HepG2 (cell line): ENCODE data around the gene RPL27A. TPM values are rescaled to one million over a fixed set of nuclear protein-coding genes. Genes with fewer than 3 reads are reported as not detected.

Experiments used
- ADNP ChIP-seq: sonication (generic); formaldehyde crosslinking; IDR thresholded peaks from 2 replicates; pipeline ENCODE4 v1.4.0; 2020; ENCODE audit warnings: missing genetic modification reagents
- ARNT ChIP-seq: fragments of 450-650 bp; IDR thresholded peaks from 2 replicates; pipeline ENCODE4 v1.6.1; 2017
- HMGA1 ChIP-seq: sonication (generic); formaldehyde crosslinking; conservative IDR thresholded peaks from 2 replicates; pipeline ENCODE4 v1.4.0; 2020; ENCODE audit warnings: missing genetic modification reagents
- KAT8 ChIP-seq: IDR thresholded peaks from 2 replicates; pipeline ENCODE4 v1.6.1; 2016; ENCODE audit warnings: missing genetic modification reagents, missing compliant biosample characterization
- NFE2 ChIP-seq: sonication (generic); formaldehyde crosslinking; IDR thresholded peaks from 2 replicates; pipeline ENCODE4 v1.4.0; 2020; ENCODE audit warnings: missing genetic modification reagents
- NR2F2 ChIP-seq: IDR thresholded peaks from 2 replicates; pipeline ENCODE4 v1.6.1; 2012; ENCODE audit warnings: low read depth, inconsistent platforms, borderline replicate concordance
- PREB ChIP-seq: sonication (generic); formaldehyde crosslinking; IDR thresholded peaks from 2 replicates; pipeline ENCODE4 v1.4.0; 2020; ENCODE audit warnings: missing genetic modification reagents
- RELA ChIP-seq: sonication (generic); formaldehyde crosslinking; IDR thresholded peaks from 2 replicates; pipeline ENCODE4 v1.4.0; 2020; ENCODE audit warnings: missing genetic modification reagents
- RFXAP ChIP-seq: sonication (generic); formaldehyde crosslinking; IDR thresholded peaks from 2 replicates; pipeline ENCODE4 v1.4.0; 2020; ENCODE audit warnings: missing genetic modification reagents, borderline replicate concordance
- SIX1 ChIP-seq: sonication (generic); formaldehyde crosslinking; IDR thresholded peaks from 2 replicates; pipeline ENCODE4 v1.4.0; 2020; ENCODE audit warnings: missing genetic modification reagents, borderline replicate concordance
- SP1 ChIP-seq, 2 experiments: fragments of 450-650 bp in 1 of 2; sonication (generic) in 1 of 2; formaldehyde crosslinking in 1 of 2; IDR thresholded peaks; 2 replicates each; pipeline versions ENCODE4 v1.4.0 to v1.6.1; 2016 to 2020; ENCODE audit warnings: missing genetic modification reagents in 1 of 2
- SP4 ChIP-seq: sonication (generic); formaldehyde crosslinking; IDR thresholded peaks from 2 replicates; pipeline ENCODE4 v1.8.1; 2023; ENCODE audit warnings: mild to moderate bottlenecking, missing genetic modification reagents
- ZFP41 ChIP-seq: sonication (generic); formaldehyde crosslinking; IDR thresholded peaks from 2 replicates; pipeline ENCODE4 v1.4.0; 2020; ENCODE audit warnings: mild to moderate bottlenecking, missing genetic modification reagents, borderline replicate concordance
- ZFX ChIP-seq: sonication (generic); formaldehyde crosslinking; IDR thresholded peaks from 2 replicates; pipeline ENCODE4 v1.4.0; 2020; ENCODE audit warnings: mild to moderate bottlenecking, low read depth, missing genetic modification reagents, moderate library complexity
- ZNF543 ChIP-seq: sonication (generic); formaldehyde crosslinking; IDR thresholded peaks from 2 replicates; pipeline ENCODE4 v1.4.0; 2020; ENCODE audit warnings: mild to moderate bottlenecking, missing genetic modification reagents
- ZNF7 ChIP-seq: IDR thresholded peaks from 2 replicates; pipeline ENCODE4 v1.6.1; 2016; ENCODE audit warnings: missing biosample characterization, missing genetic modification reagents
- ZNF75D ChIP-seq: sonication (generic); formaldehyde crosslinking; IDR thresholded peaks from 2 replicates; pipeline ENCODE4 v1.8.1; 2023; ENCODE audit warnings: missing genetic modification reagents, mild to moderate bottlenecking, borderline replicate concordance
- polyA plus RNA-seq, 8 experiments: library from polyadenylated mRNA; depleted of rRNA in 3 of 8; stranded (reverse) in 7 of 8; unstranded in 1 of 8; fragments of >200 nt; fragmentation: Illumina TruSeq in 4 of 8; extraction: Trizol in 4 of 8; gene quantifications; 2 replicates each; pipeline versions ENCODE4 v1.2.1 to v1.2.3, GENCODE V29; 2011 to 2016; ENCODE audit warnings: low read depth in 4 of 8, missing spikeins in 1 of 8, mixed read lengths in 1 of 8; ENCODE audit not compliant: insufficient read depth in 1 of 8
- total RNA-seq, 5 experiments: library from RNA; depleted of rRNA; stranded (reverse); fragments of >200 nt; fragmentation: Illumina TruSeq; extraction: Trizol; gene quantifications; 2 replicates each; pipeline ENCODE4 v1.2.3, GENCODE V29; 2016; ENCODE audit warnings: low read depth in 1 of 5
- TF ChIP-seq, protein P1 (sequence below): sonication (generic); formaldehyde crosslinking; IDR thresholded peaks from 2 replicates; pipeline ENCODE4 v1.4.0; 2020; ENCODE audit warnings: missing genetic modification reagents, mild to moderate bottlenecking, borderline replicate concordance
- TF ChIP-seq, protein P2 (sequence below): sonication (generic); formaldehyde crosslinking; IDR thresholded peaks from 2 replicates; pipeline ENCODE4 v1.4.0; 2020; ENCODE audit warnings: missing genetic modification reagents
- TF ChIP-seq, protein P3 (sequence below): sonication (generic); formaldehyde crosslinking; IDR thresholded peaks from 2 replicates; pipeline ENCODE4 v1.5.1; 2020; ENCODE audit warnings: mild to moderate bottlenecking, missing genetic modification reagents, moderate library complexity
- TF ChIP-seq, protein P4 (sequence below): IDR thresholded peaks from 2 replicates; pipeline ENCODE4 v1.6.1; 2016; ENCODE audit warnings: missing biosample characterization, missing genetic modification reagents, low read depth
- TF ChIP-seq, protein P5 (sequence below): sonication (generic); formaldehyde crosslinking; IDR thresholded peaks from 2 replicates; pipeline ENCODE4 v1.8.1; 2023; ENCODE audit warnings: mild to moderate bottlenecking, missing genetic modification reagents

RPL27A gene
- total and polyA plus RNA-seq, 2 of the 13 experiments (the other 11 are each of a cell fraction or from before 2014, with no cell fraction given): 1,531 to 2,153 TPM

GRCh38 chr11:8717544-8717875 lies 34.9 kb downstream of the RPL27A start (continued):
- TF ChIP-seq ZFP41 (CRISPR knock-in tag) (no peak), ZFX (CRISPR knock-in tag) (peak; percentile 66), SP4 (CRISPR knock-in tag) (no peak), ZNF7 (CRISPR knock-in tag) (no peak), NFE2 (CRISPR knock-in tag) (no peak), RFXAP (CRISPR knock-in tag) (no peak), SP1 (IDR thresholded peaks at IDR 0.05) (no peak), SP1 (CRISPR knock-in tag; IDR thresholded peaks at IDR 0.05) (peak; percentile 23; the same call in 1 of the 2 replicates), ZNF75D (CRISPR knock-in tag) (no peak), SIX1 (CRISPR knock-in tag) (no peak), ADNP (CRISPR knock-in tag) (no peak), NR2F2 (no peak), ZNF543 (CRISPR knock-in tag) (no peak), PREB (CRISPR knock-in tag) (no peak), RELA (CRISPR knock-in tag) (0 out of 2 replicates have a peak, but pooled peaks have one; percentile 16), ARNT (no peak), HMGA1 (no peak), KAT8 (CRISPR knock-in tag) (no peak)
- TF ChIP-seq, protein P1, sequence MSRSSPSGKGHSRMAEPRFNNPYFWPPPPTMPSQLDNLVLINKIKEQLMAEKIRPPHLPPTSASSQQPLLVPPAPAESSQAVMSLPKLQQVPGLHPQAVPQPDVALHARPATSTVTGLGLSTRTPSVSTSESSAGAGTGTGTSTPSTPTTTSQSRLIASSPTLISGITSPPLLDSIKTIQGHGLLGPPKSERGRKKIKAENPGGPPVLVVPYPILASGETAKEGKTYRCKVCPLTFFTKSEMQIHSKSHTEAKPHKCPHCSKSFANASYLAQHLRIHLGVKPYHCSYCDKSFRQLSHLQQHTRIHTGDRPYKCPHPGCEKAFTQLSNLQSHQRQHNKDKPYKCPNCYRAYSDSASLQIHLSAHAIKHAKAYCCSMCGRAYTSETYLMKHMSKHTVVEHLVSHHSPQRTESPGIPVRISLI (CRISPR knock-in tag): no peak
- TF ChIP-seq, protein P2, sequence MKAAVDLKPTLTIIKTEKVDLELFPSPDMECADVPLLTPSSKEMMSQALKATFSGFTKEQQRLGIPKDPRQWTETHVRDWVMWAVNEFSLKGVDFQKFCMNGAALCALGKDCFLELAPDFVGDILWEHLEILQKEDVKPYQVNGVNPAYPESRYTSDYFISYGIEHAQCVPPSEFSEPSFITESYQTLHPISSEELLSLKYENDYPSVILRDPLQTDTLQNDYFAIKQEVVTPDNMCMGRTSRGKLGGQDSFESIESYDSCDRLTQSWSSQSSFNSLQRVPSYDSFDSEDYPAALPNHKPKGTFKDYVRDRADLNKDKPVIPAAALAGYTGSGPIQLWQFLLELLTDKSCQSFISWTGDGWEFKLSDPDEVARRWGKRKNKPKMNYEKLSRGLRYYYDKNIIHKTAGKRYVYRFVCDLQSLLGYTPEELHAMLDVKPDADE (CRISPR knock-in tag): no peak
- TF ChIP-seq, protein P3, sequence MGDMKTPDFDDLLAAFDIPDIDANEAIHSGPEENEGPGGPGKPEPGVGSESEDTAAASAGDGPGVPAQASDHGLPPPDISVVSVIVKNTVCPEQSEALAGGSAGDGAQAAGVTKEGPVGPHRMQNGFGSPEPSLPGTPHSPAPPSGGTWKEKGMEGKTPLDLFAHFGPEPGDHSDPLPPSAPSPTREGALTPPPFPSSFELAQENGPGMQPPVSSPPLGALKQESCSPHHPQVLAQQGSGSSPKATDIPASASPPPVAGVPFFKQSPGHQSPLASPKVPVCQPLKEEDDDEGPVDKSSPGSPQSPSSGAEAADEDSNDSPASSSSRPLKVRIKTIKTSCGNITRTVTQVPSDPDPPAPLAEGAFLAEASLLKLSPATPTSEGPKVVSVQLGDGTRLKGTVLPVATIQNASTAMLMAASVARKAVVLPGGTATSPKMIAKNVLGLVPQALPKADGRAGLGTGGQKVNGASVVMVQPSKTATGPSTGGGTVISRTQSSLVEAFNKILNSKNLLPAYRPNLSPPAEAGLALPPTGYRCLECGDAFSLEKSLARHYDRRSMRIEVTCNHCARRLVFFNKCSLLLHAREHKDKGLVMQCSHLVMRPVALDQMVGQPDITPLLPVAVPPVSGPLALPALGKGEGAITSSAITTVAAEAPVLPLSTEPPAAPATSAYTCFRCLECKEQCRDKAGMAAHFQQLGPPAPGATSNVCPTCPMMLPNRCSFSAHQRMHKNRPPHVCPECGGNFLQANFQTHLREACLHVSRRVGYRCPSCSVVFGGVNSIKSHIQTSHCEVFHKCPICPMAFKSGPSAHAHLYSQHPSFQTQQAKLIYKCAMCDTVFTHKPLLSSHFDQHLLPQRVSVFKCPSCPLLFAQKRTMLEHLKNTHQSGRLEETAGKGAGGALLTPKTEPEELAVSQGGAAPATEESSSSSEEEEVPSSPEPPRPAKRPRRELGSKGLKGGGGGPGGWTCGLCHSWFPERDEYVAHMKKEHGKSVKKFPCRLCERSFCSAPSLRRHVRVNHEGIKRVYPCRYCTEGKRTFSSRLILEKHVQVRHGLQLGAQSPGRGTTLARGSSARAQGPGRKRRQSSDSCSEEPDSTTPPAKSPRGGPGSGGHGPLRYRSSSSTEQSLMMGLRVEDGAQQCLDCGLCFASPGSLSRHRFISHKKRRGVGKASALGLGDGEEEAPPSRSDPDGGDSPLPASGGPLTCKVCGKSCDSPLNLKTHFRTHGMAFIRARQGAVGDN: peak; percentile 95
- TF ChIP-seq, protein P4, sequence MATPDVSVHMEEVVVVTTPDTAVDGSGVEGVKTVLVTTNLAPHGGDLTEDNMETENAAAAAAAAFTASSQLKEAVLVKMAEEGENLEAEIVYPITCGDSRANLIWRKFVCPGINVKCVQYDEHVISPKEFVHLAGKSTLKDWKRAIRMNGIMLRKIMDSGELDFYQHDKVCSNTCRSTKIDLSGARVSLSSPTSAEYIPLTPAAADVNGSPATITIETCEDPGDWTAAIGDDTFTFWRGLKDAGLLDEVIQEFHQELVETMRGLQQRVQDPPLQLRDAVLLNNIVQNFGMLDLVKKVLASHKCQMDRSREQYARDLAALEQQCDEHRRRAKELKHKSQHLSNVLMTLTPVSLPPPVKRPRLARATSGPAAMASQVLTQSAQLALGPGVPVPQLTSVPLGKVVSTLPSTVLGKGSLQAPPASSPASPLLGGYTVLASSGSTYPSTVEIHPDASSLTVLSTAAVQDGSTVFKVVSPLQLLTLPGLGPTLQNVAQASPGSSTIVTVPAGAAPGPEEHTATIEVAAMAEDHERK (CRISPR knock-in tag): no peak
- TF ChIP-seq, protein P5, sequence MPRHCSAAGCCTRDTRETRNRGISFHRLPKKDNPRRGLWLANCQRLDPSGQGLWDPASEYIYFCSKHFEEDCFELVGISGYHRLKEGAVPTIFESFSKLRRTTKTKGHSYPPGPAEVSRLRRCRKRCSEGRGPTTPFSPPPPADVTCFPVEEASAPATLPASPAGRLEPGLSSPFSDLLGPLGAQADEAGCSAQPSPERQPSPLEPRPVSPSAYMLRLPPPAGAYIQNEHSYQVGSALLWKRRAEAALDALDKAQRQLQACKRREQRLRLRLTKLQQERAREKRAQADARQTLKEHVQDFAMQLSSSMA (CRISPR knock-in tag): no peak
